CD4-positive, alpha-beta T cell treated with Interleukin-17A for 4 hours (primary cell): ENCODE results near the gene BTN3A1.
"Not testable (repeated sequence)": the region's sequence is repeated elsewhere in the genome, so short reads cannot be mapped to it uniquely, and the experiment has no call there.

Experiments used
- DNase-seq: peaks from one replicate; pipeline ENCODE4 v3.0.0-alpha.2; 2020; ENCODE audit warnings: mixed read lengths

BTN3A1 gene

GRCh38 chr6:26401987-26402658 is at the start of gene BTN3A1:
BTN3A1 (plus strand) TSS chr6:26402275; CDS start chr6:26405564, 3,289 bp downstream.
- peak; percentile 70 for DNase-seq

DNA sequence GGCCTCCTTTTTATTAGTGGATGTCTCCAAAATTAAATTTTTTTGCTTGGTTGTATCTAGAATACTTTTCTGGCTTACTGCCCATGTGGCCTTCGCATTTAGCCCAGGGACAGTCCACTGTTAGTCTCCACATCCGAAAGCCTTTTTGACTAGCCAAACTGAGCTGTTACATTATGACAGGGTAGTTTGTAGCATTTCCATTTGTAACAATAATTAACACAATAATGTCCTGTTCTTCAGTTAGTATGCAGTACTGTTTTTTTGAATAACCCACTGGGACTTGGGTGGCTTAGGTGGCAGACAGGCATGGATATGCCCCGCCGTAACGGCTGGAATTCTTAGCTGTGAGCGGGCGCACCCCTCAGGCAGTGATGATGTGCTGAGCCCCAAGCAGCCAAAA is 49.8 kb upstream of the BTN3A1 start:
- no peak for DNase-seq

GRCh38 chr6:26354162-26354561 is 47.9 kb upstream of the BTN3A1 start:
- DNase-seq = no peak

- DNase-seq = no peak
These were observed 46.7 kb upstream of the BTN3A1 start for GRCh38 chr6:26355366-26355765.

DNA sequence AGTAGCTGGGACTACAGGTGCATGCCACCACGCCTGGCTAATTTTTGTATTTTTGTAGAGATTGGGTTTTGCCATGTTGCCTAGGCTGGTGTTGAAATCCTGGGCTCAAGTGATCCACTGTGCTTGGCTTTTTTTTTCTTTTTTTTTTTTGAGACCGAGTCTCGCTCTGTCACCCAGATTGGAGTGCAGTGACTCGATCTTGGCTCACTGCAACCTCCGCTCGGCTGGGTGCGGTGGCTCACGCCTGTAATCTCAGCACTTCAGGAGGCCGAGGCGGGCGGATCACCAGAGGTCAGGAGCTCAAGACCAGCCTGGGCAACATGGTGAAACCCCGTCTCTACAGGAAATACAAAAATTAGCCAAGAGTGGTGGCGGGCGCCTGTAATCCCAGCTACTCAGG is 44.5 kb upstream of the BTN3A1 start:
- not testable (repeated sequence) for DNase-seq

- DNase-seq = no peak
These were observed 43.5 kb upstream of the BTN3A1 start for GRCh38 chr6:26358511-26358981.

- no peak for DNase-seq
These were observed 42.3 kb upstream of the BTN3A1 start for GRCh38 chr6:26359765-26360164.

- DNase-seq = peak; percentile 14
These were observed 41.3 kb upstream of the BTN3A1 start for GRCh38 chr6:26360451-26361416.

DNA sequence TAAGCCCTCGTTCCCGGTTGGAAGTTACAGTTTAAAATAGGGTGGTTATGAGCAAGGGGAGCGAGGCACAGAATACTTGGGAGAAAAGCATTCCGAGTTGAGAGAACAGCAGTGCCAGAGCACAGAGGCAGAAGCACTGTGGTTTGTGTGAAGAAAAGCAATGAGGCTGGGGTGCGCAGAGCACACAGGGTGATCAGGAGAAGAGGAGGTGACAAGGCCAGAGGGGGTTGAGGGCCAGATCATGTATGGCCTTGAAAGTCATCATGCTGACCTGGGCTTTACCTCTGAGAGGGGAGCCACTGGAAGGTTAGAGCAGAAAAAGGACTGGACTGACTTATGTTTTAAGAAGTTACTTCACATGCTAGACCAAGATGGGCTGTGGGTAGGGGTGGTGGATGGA is 40.5 kb upstream of the BTN3A1 start:
- DNase-seq = no peak

GRCh38 chr6:26362093-26362835 is 39.8 kb upstream of the BTN3A1 start:
- DNase-seq = no peak

GRCh38 chr6:26362836-26363220 is 39.2 kb upstream of the BTN3A1 start:
- DNase-seq = no peak

- DNase-seq = peak; percentile 32
These were observed 38.0 kb upstream of the BTN3A1 start for GRCh38 chr6:26363882-26364701.

- DNase-seq = no peak
These were observed 36.5 kb upstream of the BTN3A1 start for GRCh38 chr6:26365633-26365995.

- DNase-seq = peak; percentile 8
These were observed 35.6 kb upstream of the BTN3A1 start for GRCh38 chr6:26366504-26366903.

- peak; percentile 9 for DNase-seq
These were observed 35.0 kb upstream of the BTN3A1 start for GRCh38 chr6:26367114-26367513.

DNA sequence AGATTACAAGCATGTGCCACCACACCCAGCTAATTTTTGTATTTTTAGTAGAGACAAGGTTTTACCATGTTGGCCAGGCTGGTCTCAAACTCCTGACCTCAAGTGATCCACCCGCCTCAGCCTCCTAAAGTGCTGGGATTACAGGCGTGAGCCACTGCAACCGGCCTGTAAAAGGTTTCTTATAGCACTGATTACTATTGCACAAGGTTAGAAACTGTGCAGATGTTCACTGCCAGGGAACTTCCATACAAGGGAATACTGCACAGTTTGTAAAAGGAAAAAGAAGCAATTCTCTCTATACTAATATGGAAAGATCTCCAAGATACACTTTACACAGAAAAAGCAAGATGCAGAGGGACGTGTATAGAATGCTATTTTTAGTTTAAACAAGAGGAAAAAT is 30.3 kb upstream of the BTN3A1 start:
- not testable (repeated sequence) for DNase-seq

- DNase-seq = no peak
These were observed 29.5 kb upstream of the BTN3A1 start for GRCh38 chr6:26372308-26373144.

DNA sequence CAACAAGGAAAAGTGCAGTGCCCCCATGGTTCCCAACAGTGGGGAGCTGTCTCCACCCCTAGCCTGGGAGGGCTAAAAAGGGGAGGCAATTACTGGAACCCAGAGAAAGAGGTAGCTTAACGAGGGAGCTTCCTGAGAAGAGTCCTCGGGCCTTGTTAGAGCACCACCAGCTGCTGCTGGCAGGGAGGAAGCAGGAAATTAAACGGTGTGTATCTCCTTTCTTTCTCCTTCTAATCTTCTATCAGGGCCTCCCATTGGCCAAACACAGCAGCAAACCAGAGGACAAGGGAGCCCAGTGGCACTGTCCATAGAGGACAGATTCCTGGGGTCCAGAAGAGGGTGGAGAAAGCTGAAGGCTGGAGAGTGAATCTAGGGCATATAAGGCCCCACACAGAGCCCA is 26.8 kb upstream of the BTN3A1 start:
- DNase-seq = peak; percentile 13

DNA sequence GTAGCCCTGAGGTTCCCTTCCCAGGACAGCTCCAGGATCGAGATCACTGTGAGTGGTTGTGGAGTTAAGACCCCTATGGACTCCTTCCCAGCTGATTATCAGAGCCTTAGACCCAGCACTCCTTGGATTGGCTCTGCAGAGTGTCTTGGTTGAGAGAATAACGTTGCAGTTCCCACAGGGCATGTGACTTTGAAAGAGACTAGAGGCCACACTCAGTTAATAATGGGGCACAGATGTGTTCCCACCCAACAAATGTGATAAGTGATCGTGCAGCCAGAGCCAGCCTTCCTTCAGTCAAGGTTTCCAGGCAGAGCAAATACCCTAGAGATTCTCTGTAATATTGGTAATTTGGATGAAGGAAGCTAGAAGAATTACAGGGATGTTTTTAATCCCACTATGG is 24.4 kb upstream of the BTN3A1 start:
- no peak for DNase-seq

DNA sequence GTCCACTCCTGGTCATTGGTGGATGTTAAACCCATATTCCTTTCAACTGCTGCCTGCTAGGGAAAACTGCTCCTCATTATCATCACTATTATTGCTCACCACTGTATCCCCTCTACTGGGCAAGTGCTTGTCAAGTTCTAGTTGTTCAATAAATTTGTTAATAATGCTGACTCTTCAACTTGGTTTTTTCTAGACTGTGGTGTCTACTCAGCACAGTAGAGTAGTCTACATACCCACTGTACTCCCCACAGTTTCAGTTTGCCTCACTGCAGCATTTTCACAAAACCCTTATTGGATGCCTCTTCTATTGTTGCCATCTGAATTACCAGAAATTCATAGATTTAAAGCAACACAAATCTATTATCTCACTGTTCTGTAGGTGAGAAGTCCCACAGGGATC is 23.9 kb upstream of the BTN3A1 start:
- not testable (repeated sequence) for DNase-seq

GRCh38 chr6:26379292-26379691 is 22.8 kb upstream of the BTN3A1 start:
- DNase-seq = no peak
